NCI-H82 treated with DMSO at 0.1 percent for 48 hours (cell line): ENCODE results near the gene TCF7L1.
A peak's percentile ranks its signal among the peaks of the same experiment; 100 is the strongest.
"Not testable (repeated sequence)": the region's sequence is repeated elsewhere in the genome, so short reads cannot be mapped to it uniquely, and the experiment has no call there.

Source experiments
- DNase-seq: peaks from one replicate; lab custom pipeline; 2025; ENCODE audit not compliant: unreplicated experiment; lab: John Stamatoyannopoulos, UW

The TCF7L1 gene

GRCh38 chr2:85312404-85312803, 179.2 kb downstream of the TCF7L1 start:
- DNase-seq, result no peak

- DNase-seq, result no peak
These were observed 181.7 kb downstream of the TCF7L1 start for GRCh38 chr2:85314884-85315242.

- not testable (repeated sequence) for DNase-seq
These were observed 182.7 kb downstream of the TCF7L1 start for GRCh38 chr2:85315921-85316320.

- no peak for DNase-seq
These were observed 185.3 kb downstream of the TCF7L1 start for GRCh38 chr2:85318222-85319074.

- DNase-seq, result no peak
These were observed 186.6 kb downstream of the TCF7L1 start for GRCh38 chr2:85319796-85320195.

GRCh38 chr2:85323351-85323987, 190.3 kb downstream of the TCF7L1 start:
- DNase-seq, result no peak

GRCh38 chr2:85323988-85324367, 190.8 kb downstream of the TCF7L1 start:
- DNase-seq, result not testable (repeated sequence)

- DNase-seq, result no peak
These were observed 191.7 kb downstream of the TCF7L1 start for GRCh38 chr2:85324639-85325465.

- no peak for DNase-seq
These were observed 192.2 kb downstream of the TCF7L1 start for GRCh38 chr2:85325466-85325811.

- DNase-seq, result no peak
These were observed 193.4 kb downstream of the TCF7L1 start for GRCh38 chr2:85326406-85327159.

GRCh38 chr2:85327160-85327821, 194.1 kb downstream of the TCF7L1 start:
- no peak for DNase-seq

GRCh38 chr2:85327822-85328617, 194.8 kb downstream of the TCF7L1 start, which contains the start of gene TGOLN2:
Gene TGOLN2 (minus strand): TSS chr2:85327989. CDS start chr2:85327962, 27 bp downstream.
- peak; percentile 79 for DNase-seq

GRCh38 chr2:85329181-85329651, 196.0 kb downstream of the TCF7L1 start:
- DNase-seq, result no peak

GRCh38 chr2:85329701-85330100, 196.5 kb downstream of the TCF7L1 start:
- DNase-seq, result not testable (repeated sequence)

GRCh38 chr2:85330839-85331636, 197.8 kb downstream of the TCF7L1 start:
- DNase-seq, result no peak

GRCh38 chr2:85333877-85334276, 200.7 kb downstream of the TCF7L1 start:
- DNase-seq, result not testable (repeated sequence)

- DNase-seq, result no peak
These were observed 201.7 kb downstream of the TCF7L1 start for GRCh38 chr2:85334928-85335327.

GRCh38 chr2:85340034-85340892, 207.1 kb downstream of the TCF7L1 start:
- DNase-seq, result no peak
